Ureter (tissue), 1 donor: ENCODE data around the gene IPCEF1. TPM values are rescaled to one million over a fixed set of nuclear protein-coding genes. Genes with fewer than 3 reads are reported as not detected.
"Not testable (repeated sequence)": the region's sequence is repeated elsewhere in the genome, so short reads cannot be mapped to it uniquely, and the experiment has no call there.

ENCODE experiments used
- DNase-seq: peaks from one replicate; pipeline ENCODE4 v3.0.0-alpha.2; 2020; ENCODE audit warnings: low spot score
- total RNA-seq: library from RNA; stranded (reverse); gene quantifications from one replicate; pipeline ENCODE4 v1.2.4, GENCODE V29; 2023
- donor health status: DM: yes; HTN: yes; CAD: no.

The IPCEF1 gene
- total RNA-seq, 1 donor from 2014 or later: 3.2 TPM

DNA sequence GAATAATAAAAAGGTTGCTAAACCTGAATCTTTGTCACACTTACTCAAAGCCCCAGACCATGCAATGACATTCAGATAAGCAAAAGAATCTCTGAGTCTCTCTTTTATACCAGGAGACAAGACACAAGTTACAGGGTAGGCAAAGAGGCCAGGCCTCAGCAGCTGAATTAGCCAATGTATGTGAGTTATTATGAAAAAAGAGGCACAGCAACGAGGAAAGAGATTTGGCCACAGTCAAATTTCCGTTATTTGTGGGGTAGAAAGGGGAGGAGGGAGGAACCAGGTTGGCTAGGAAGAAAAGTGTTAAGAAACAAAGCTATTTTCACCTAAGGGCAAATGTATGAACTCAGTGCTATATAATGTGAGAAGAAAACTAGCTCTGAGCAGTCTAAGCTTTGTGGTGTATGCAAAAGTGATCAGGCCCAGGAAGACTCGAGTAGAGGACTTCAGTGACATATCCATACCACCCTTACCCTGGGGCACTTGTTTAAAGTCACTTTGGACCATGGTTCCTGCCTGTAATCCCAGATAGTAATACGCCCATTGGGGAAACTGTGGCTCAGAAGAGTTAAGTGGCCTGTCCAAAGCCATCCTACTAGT, 19.1 kb downstream of the IPCEF1 start:
- DNase-seq: no peak

DNA sequence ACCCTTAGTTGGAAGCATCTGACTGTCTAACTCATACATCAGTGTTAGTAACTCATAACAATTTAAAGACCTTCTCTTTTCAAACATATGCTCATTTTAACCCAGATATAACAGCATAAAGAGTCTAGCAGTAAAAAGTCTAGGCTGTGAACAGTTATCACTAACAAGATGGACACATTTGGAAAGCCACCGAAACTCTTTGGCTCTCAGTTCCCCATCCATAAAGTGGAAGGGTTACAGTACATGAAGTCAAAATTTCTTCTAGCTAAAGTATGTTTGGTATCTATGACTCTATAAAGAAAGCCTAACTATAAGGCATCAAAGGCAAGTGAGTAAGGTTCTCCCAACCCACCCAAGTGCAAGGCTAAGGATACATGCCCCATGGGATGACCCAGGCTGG, 22.5 kb downstream of the IPCEF1 start:
- not testable (repeated sequence) for DNase-seq

DNA sequence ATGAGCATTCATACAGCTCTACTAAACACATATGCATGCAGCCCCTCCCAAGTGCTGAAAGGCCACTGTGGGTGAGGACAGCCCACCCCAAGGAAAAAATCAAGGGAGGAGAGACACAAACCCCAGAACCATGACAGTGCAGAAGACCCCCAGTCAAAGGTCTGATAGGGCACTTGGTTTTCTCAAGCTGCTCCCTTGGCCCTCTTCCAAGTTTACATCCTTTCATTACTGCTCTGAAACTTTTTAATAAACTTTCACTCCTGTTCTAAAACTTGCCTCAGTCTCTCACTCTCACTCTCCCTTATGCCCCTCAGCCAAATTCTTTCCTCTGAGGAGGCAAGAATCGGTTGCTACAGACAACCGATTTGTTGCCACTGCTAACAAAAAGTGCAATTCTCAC, 24.9 kb downstream of the IPCEF1 start:
- DNase-seq: no peak

- no peak for DNase-seq
Observed at GRCh38 chr6:154329350-154330170, 27.0 kb downstream of the IPCEF1 start.

GRCh38 chr6:154327313-154327712, 29.3 kb downstream of the IPCEF1 start:
- DNase-seq: not testable (repeated sequence)

DNA sequence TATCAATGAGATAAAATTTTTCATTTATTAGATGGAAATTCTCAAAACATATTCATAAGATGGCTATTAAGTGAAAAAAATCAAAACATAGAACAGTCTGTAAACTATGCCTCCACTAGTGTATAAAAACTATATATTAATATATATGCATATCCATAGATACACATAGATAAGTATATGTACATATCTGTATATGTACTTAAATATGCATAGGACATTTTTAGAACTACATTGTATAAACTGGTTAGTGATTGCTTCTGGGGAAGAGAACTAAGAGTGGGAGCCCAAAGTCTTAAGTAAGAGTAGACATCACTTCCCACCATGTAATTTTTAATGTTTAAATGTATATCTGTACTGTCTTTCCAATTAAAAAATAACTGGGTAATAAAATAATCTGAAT, 31.5 kb downstream of the IPCEF1 start:
- no peak for DNase-seq

- no peak for DNase-seq
Observed at GRCh38 chr6:154320181-154320580, 36.4 kb downstream of the IPCEF1 start.

GRCh38 chr6:154319231-154319858, 37.3 kb downstream of the IPCEF1 start:
- no peak for DNase-seq

- DNase-seq: no peak
Observed at GRCh38 chr6:154318721-154319120, 37.9 kb downstream of the IPCEF1 start.

- no peak for DNase-seq
Observed at GRCh38 chr6:154316131-154316530, 40.5 kb downstream of the IPCEF1 start.

GRCh38 chr6:154314084-154314483, 42.5 kb downstream of the IPCEF1 start:
- DNase-seq: no peak

DNA sequence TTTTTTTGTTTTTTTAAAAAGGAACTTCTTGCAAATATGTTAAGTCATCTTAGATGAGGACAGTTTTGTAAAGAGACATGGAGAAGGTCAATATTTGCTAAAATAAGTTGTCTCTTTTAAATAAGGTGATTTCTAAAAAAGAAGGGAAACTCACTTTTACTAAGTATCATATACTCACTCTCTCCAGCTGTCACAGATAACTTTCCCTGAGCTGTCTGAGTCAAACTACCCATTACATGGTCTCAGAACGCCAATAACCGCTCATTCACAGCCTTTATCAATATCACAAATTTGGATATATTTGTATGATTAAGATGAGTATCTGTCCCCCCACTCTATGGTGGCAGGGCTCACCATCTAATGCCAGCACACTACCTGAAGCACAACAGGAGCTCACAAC, 47.6 kb downstream of the IPCEF1 start:
- DNase-seq: no peak

DNA sequence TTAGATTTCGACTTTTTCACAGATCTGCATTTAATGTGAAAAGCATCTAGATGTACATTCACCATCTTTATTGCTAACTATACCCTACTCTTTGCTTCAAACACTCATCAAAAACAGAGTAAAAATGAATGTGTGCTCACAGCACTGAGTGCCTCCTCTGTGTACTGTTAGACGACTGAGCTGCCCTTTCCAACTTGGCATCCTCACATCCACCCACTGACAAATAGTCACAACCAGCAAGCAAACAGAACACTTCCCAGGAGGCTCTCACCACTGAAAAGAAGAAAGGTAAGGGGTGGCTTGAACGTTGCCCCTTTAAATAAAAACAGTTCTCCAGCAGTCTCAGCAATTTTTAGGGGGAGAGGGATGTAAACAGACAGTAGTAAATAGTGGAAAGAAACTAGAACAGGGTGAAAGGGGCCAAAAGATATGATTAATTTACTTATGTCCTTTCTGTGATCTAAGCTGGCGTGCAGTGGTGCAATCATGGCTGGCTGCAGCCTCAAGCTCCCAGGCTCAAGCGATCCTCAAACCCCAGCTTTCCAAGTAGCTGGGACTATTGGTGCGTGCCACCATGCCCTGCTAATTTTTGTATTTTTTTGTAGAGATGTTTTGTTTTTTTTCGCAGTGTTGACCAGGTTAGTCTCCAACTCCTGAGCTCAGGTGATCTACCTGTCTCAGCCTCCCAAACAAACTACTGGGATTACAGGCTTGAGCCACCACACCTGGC, 48.7 kb downstream of the IPCEF1 start:
- DNase-seq: no peak

DNA sequence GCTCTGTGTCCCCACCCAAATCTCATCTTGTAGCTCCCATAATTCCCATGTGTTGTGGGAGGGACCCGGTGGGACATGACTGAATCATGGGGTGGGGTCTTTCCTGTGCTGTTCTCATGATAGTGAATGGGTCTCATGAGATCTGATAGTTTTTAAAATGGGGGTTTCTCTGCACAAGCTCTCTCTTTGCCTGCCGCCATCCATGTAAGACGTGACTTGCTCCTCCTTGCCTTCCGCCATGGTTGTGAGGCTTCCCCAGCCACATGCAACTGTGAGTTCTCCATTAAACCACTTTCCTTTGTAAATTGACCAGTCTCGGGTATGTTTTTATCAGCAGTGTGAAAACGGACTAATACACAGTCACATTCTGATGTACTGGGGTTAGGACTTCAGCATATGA, 49.5 kb downstream of the IPCEF1 start:
- not testable (repeated sequence) for DNase-seq

DNA sequence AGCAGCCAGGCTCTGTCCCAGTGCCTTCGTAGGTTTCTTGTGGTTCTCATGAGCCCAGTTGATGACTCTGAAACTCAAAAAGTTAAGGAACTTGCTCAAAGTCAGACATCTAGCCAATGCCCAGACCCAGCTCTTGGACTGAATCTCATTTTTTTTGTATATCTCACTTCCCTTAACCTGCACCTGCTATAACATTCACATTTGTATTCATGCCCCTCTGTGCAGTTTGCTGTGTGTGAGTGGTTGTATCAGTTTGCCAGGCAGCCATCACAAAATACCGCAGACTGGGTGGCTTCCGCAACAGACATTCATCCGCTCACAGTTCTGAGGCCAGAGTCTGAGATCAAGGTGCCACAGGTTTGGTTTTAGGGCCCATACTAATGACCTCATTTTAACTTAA, 49.9 kb downstream of the IPCEF1 start:
- no peak for DNase-seq

DNA sequence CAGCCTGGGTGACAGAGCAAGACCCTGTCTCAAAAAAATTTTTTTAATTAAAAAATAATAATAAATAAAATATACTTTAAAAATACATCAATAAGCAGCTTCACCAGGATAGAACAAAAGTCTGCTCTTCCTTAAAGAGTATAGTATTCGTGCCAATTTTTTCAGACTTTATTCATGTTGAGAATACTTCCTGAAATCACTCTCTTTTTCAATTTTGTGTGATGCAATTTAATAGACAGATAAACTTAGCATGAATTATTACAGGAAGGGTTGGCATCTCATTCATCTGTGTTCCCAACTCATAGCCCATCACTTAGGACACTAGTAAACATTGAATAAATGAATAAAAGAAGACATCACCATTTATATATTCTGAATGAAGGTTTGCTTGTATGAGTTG, 52.4 kb downstream of the IPCEF1 start:
- DNase-seq: no peak

GRCh38 chr6:154303642-154304041, 53.0 kb downstream of the IPCEF1 start:
- not testable (repeated sequence) for DNase-seq

GRCh38 chr6:154301839-154302752, 54.5 kb downstream of the IPCEF1 start:
- no peak for DNase-seq

GRCh38 chr6:154301086-154301625, 55.4 kb downstream of the IPCEF1 start:
- DNase-seq: no peak

DNA sequence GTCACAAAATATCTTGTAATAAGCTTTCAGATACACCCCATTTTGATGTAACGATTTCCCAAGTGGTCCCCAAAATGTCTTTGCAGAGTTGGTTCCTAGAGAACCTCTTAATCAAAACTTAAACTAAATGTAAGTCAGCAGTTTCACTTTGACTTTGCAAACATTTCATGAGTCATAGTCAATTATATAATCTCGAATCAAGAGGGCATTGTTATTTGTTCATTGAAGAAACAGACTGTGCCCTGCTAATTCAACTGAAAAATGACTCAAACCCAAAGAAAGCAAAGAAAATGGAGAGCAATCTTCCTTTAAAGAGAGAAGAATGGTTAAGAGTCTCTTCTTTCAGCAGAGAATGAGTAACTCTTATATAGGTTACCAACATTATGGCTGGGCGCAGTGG, 58.3 kb downstream of the IPCEF1 start:
- no peak for DNase-seq

DNA sequence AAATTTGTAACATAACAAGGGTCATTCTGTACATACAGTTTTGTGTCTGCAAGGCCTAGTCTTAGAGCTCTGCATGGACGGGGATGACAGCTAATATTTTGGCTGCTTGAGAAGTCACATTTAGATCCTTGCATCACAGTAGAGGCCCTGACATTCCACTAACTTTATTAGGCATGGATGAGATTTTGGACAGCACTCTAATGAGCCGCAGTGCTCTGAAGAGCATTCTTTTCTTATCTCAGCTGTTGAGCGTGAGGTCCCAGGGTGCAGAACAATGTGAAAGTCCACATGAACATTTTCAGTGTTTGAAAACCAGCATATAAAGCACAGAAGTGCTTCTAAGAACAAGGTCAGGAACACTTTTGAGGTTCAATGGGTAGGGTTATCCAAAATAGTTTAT, 58.9 kb downstream of the IPCEF1 start:
- no peak for DNase-seq
